H1 (cell line): ENCODE results near the gene INHBB. TPM values are rescaled to one million over a fixed set of nuclear protein-coding genes. Genes with fewer than 3 reads are reported as not detected.

ENCODE experiments used
- ATF2 ChIP-seq: IDR thresholded peaks from 2 replicates; pipeline ENCODE4 v1.6.1; 2012; ENCODE audit warnings: low read length, inconsistent platforms
- EP300 ChIP-seq, 2 experiments: IDR thresholded peaks; 1 replicate in 1 of 2; 2 replicates in 1 of 2; pipeline ENCODE4 v1.6.1; 2011 to 2012; ENCODE audit warnings: low read depth in 2 of 2, low read length in 2 of 2, mild to moderate bottlenecking in 2 of 2, borderline replicate concordance in 1 of 2, inconsistent platforms in 1 of 2, moderate library complexity in 1 of 2
- PHF8 ChIP-seq: fragments of 200-600 bp; sonication (generic); conservative IDR thresholded peaks from 2 replicates; pipeline ENCODE4 v1.7.1; 2012; ENCODE audit warnings: low read depth, mild to moderate bottlenecking, inconsistent platforms, low read length, moderate library complexity
- SP1 ChIP-seq: IDR thresholded peaks from 2 replicates; pipeline ENCODE4 v1.6.1; 2011; ENCODE audit warnings: low read depth, low read length
- TBP ChIP-seq: IDR thresholded peaks from 2 replicates; pipeline ENCODE4 v1.6.1; 2011; ENCODE audit warnings: low read depth, low read length, improper control_type of control experiment
- USF2 ChIP-seq: IDR thresholded peaks from 2 replicates; pipeline ENCODE4 v1.6.1; 2011; ENCODE audit warnings: low read length, improper control_type of control experiment
- polyA plus RNA-seq, 7 experiments: library from polyadenylated mRNA; depleted of rRNA in 3 of 7; stranded (reverse) in 5 of 7; unstranded in 2 of 7; fragments of >200 nt in 5 of 7; fragments of 200-250 nt in 2 of 7; gene quantifications; 1 replicate in 5 of 7; 2 replicates in 1 of 7; 4 replicates in 1 of 7; pipeline versions ENCODE4 v1.2.1 to v1.2.3, GENCODE V29; 2011 to 2013; ENCODE audit warnings: missing spikeins in 2 of 7, mixed read lengths in 2 of 7
- total RNA-seq: library from RNA; stranded (reverse); fragmentation: NEBNext Ultra II Directional; extraction: Animal tissue kit (Norgen Biotek cat#: 25700); gene quantifications from 2 replicates; pipeline ENCODE4 v1.2.1, GENCODE V29; 2021

The INHBB gene
- total and polyA plus RNA-seq, 2 of the 8 experiments (the other 6 are each of a cell fraction or from before 2014, with no cell fraction given), result 0.30 to 0.32 TPM

GRCh38 chr2:120350801-120351320, 4.9 kb downstream of the INHBB start (continued):
- TF ChIP-seq ATF2, result no peak
- TF ChIP-seq EP300 (IDR thresholded peaks at IDR 0.05; ENCODE audit: borderline replicate concordance in 1 of 2, low read depth in 2 of 2, low read length in 2 of 2), result no peak
- TF ChIP-seq PHF8, result no peak
- no peak for TF ChIP-seq USF2
- TF ChIP-seq SP1, result no peak
- no peak for TF ChIP-seq TBP
